Coronary artery (tissue), 2 donors: ENCODE results near the gene PM20D2.

Experiments used
- DNase-seq: peaks from one replicate; pipeline ENCODE4 v3.0.0-alpha.2; 2017; ENCODE audit warnings: low spot score
- H3K27ac ChIP-seq, 2 donors: fragments of 200-600 bp; sonication (generic); one replicate each; pipeline ENCODE4 v1.5.1; 2016 to 2019
- H3K4me3 ChIP-seq: fragments of 200-600 bp; sonication (generic); 2 replicates; pipeline ENCODE4 v1.5.1; 2016; ENCODE audit warnings: mild to moderate bottlenecking, moderate library complexity
- CTCF ChIP-seq: fragments of 200-600 bp; sonication (generic); IDR thresholded peaks from one replicate; pipeline ENCODE4 v1.5.1; 2019; ENCODE audit warnings: antibody characterized with exemption

The PM20D2 gene

GRCh38 chr6:89161326-89162046 lies 15.6 kb downstream of the PM20D2 start:
- peak overlapping the region; percentile 40 for H3K4me3 ChIP-seq
- no peak for DNase-seq
- no peak for TF ChIP-seq CTCF
- peak overlapping the region; percentile 92 for H3K27ac ChIP-seq

GRCh38 chr6:89162047-89162371 lies 16.2 kb downstream of the PM20D2 start:
- peak overlapping the region; percentile 92 for H3K27ac ChIP-seq
- TF ChIP-seq CTCF = no peak
- H3K4me3 ChIP-seq = peak overlapping the region; percentile 40
- no peak for DNase-seq

GRCh38 chr6:89172131-89172530 lies 26.3 kb downstream of the PM20D2 start:
- Histone ChIP-seq H3K27ac (no peak overlapping the region), H3K4me3 (no peak overlapping the region)
- TF ChIP-seq CTCF = no peak
- no peak for DNase-seq

- no peak overlapping the region for H3K4me3 ChIP-seq
- DNase-seq = no peak
- H3K27ac ChIP-seq = no peak overlapping the region
- TF ChIP-seq CTCF = no peak
Measured at GRCh38 chr6:89173634-89174033, 27.8 kb downstream of the PM20D2 start.

GRCh38 chr6:89180112-89180511 lies 34.3 kb downstream of the PM20D2 start:
- no peak for TF ChIP-seq CTCF
- no peak for DNase-seq
- Histone ChIP-seq H3K27ac (no peak overlapping the region), H3K4me3 (no peak overlapping the region)

GRCh38 chr6:89180971-89181370 lies 35.1 kb downstream of the PM20D2 start:
- TF ChIP-seq CTCF = no peak
- no peak overlapping the region for H3K27ac ChIP-seq
- H3K4me3 ChIP-seq = no peak overlapping the region
- no peak for DNase-seq

GRCh38 chr6:89183294-89183693 lies 37.4 kb downstream of the PM20D2 start:
- no peak for DNase-seq
- no peak overlapping the region for H3K4me3 ChIP-seq
- TF ChIP-seq CTCF = no peak
- H3K27ac ChIP-seq = no peak overlapping the region
